ENCODE data around the gene CSMD2. TPM values are rescaled to one million over a fixed set of nuclear protein-coding genes. Genes with fewer than 3 reads are reported as not detected.

Gene CSMD2
- total RNA-seq, 1 experiment from 2014 or later = 0.22 TPM

GRCh38 chr1:33624261-33624990 is 540.6 kb downstream of the CSMD2 start:
- Histone ChIP-seq H2AFZ (ENCODE audit: low read depth, low read length, poor library complexity, severe bottlenecking) (peak overlapping the region; percentile 82), H3K9me2 (ENCODE audit: insufficient read depth) (no peaks in the 10 kb centered on the region), H3K27me3 (ENCODE audit: insufficient read depth, low read length) (0 out of 2 replicates have a peak, but pooled peaks cover 8% of the 10 kb centered on the region), H3K9me3 (ENCODE audit: control insufficient read depth in 1 of 2, insufficient read depth in 1 of 2, low read depth in 1 of 2, low read length in 2 of 2) (no peaks in the 10 kb centered on the region), H3K79me2 (ENCODE audit: insufficient read depth, low read length) (no peaks in the 10 kb centered on the region), H3K4me2 (ENCODE audit: low read length) (peak overlapping the region; percentile 62), H3K9ac (ENCODE audit: low read length) (no peak overlapping the region), H3K36me3 (ENCODE audit: control insufficient read depth in 1 of 2, insufficient read depth in 2 of 2, low read length in 2 of 2) (no peaks in the 10 kb centered on the region), H3K4me1 (ENCODE audit: control insufficient read depth in 1 of 2, insufficient read depth in 2 of 2, low read length in 2 of 2) (peaks cover 0 to 8% of the 10 kb centered on the region in 2 experiments; a peak in 2 of 4 replicates), H3K27ac (ENCODE audit: low read depth, low read length) (no peak overlapping the region; the same call in 1 of the 2 replicates), H3K4me3 (replicated peaks in 1 of 2; ENCODE audit: low read depth in 1 of 2, low read length in 2 of 2) (no peak overlapping the region), H4K20me1 (ENCODE audit: insufficient read depth) (no peaks in the 10 kb centered on the region)
- intact Hi-C loops (cut with micrococcal nuclease) = no loop called here
- TF ChIP-seq SP1 (IDR thresholded peaks at IDR 0.05; ENCODE audit: low read depth) (no peak), ELF1 (IDR thresholded peaks at IDR 0.05; ENCODE audit: borderline replicate concordance, low read depth) (no peak), POLR2A (IDR thresholded peaks at IDR 0.05; ENCODE audit: borderline replicate concordance, extremely low read depth, insufficient read depth, insufficient read length) (no peak), YY1 (IDR thresholded peaks at IDR 0.05; ENCODE audit: extremely low read depth, insufficient replicate concordance, low read depth, low read length) (no peak), TCF7L2 (IDR thresholded peaks at IDR 0.05; ENCODE audit: borderline replicate concordance, extremely low read depth, insufficient read depth, insufficient read length) (no peak), EZH2 (IDR thresholded peaks at IDR 0.05) (no peak), RAD21 (IDR thresholded peaks at IDR 0.05; ENCODE audit: low read depth) (no peak), ZNF274 (IDR thresholded peaks at IDR 0.05; ENCODE audit: low read depth, low read length) (no peak), REST (IDR thresholded peaks at IDR 0.05; ENCODE audit: low read depth) (no peak)
- BruUV-seq (replicated peaks) = no TSS peak
- ATAC-seq (peak; percentile 62), DNase-seq (ENCODE audit: low read depth, low spot score) (no peak)
- ChIA-PET RAD21 (ENCODE audit: low non-redundant PET in 1 of 2, low total read pairs in 2 of 2, uncharacterized antibody in 2 of 2, unreplicated experiment in 2 of 2) (no interaction called here), CTCF (interaction anchor here (1.0 to 1.5 kb wide), 3 partner anchors 11 to 328 kb away, joined by 3 to 4 read pairs (median 3); no protein-coding TSS in a partner anchor), POLR2A (interaction anchor here (0.6 kb wide), 1 partner anchor 168 kb away, joined by 3 read pairs; no protein-coding TSS in a partner anchor)
